RWPE2 (cell line): ENCODE data around the gene LRP3.
A peak's percentile ranks its signal among the peaks of the same experiment; 100 is the strongest.
"Not testable (repeated sequence)": the region's sequence is repeated elsewhere in the genome, so short reads cannot be mapped to it uniquely, and the experiment has no call there.

Experiments
- ATAC-seq: fragments of 200-7000 bp; cut with Tn5 transposase; 3 replicates; pipeline ENCODE4 v1.9.1; 2021; ENCODE audit warnings: low read depth
- DNase-seq: peaks from one replicate; pipeline ENCODE4 v3.0.0-alpha.2; 2020; ENCODE audit warnings: low spot score
- H3K27ac ChIP-seq: fragments of 450-650 bp; 2 replicates; pipeline ENCODE4 v1.5.1; 2017; ENCODE audit warnings: mild to moderate bottlenecking; ENCODE audit not compliant: poor library complexity, severe bottlenecking
- H3K27me3 ChIP-seq: fragments of 250-450 bp; sonication (Bioruptor Pico); 2 replicates; pipeline ENCODE4 v1.5.1; 2021; ENCODE audit warnings: mild to moderate bottlenecking, moderate library complexity; ENCODE audit not compliant: insufficient read depth, poor library complexity, severe bottlenecking
- H3K36me3 ChIP-seq: fragments of 250-450 bp; sonication (Bioruptor Pico); 2 replicates; pipeline ENCODE4 v1.5.1; 2020; ENCODE audit warnings: low read depth, mild to moderate bottlenecking, moderate library complexity
- H3K4me1 ChIP-seq: fragments of 250-450 bp; sonication (Bioruptor Pico); 2 replicates; pipeline ENCODE4 v1.5.1; 2021; ENCODE audit warnings: mild to moderate bottlenecking, moderate library complexity; ENCODE audit not compliant: insufficient read depth, poor library complexity, severe bottlenecking
- H3K4me3 ChIP-seq: fragments of 250-450 bp; sonication (Bioruptor Pico); 2 replicates; pipeline ENCODE4 v1.5.1; 2021; ENCODE audit warnings: mild to moderate bottlenecking, moderate library complexity; ENCODE audit not compliant: severe bottlenecking
- H3K9me3 ChIP-seq: fragments of 250-450 bp; sonication (Bioruptor Pico); 2 replicates; pipeline ENCODE4 v1.5.1; 2021; ENCODE audit warnings: mild to moderate bottlenecking, moderate library complexity; ENCODE audit not compliant: severe bottlenecking
- CTCF ChIP-seq: fragments of 450-650 bp; IDR thresholded peaks from one replicate; pipeline ENCODE4 v1.5.1; 2017; ENCODE audit warnings: mild to moderate bottlenecking, moderate library complexity; ENCODE audit not compliant: poor library complexity, severe bottlenecking

LRP3 gene

GRCh38 chr19:33193865-33194362 lies at the start of gene LRP3:
LRP3 (plus strand) TSS chr19:33194330; CDS start chr19:33194786, 456 bp downstream.
- TF ChIP-seq CTCF, result no peak
- DNase-seq (no peak), ATAC-seq (peak; percentile 41; the same call in 2 of the 3 replicates)
- Histone ChIP-seq H3K36me3 (no peaks in the 10 kb centered on the region), H3K27me3 (peaks cover 17% of the 10 kb centered on the region), H3K4me1 (no peaks in the 10 kb centered on the region), H3K27ac (no peak within 1 kb of the TSS), H3K4me3 (peak within 1 kb of the TSS; percentile 54), H3K9me3 (no peaks in the 10 kb centered on the region)

GRCh38 chr19:33146209-33146608 lies 47.9 kb upstream of the LRP3 start:
- no peak for TF ChIP-seq CTCF
- ATAC-seq, result no peak
- Histone ChIP-seq H3K4me3 (no peak overlapping the region), H3K9me3 (no peaks in the 10 kb centered on the region), H3K27ac (no peak overlapping the region), H3K36me3 (no peaks in the 10 kb centered on the region), H3K27me3 (no peaks in the 10 kb centered on the region), H3K4me1 (no peaks in the 10 kb centered on the region)
- no peak for DNase-seq

- Histone ChIP-seq H3K4me3 (no peak overlapping the region), H3K4me1 (no peaks in the 10 kb centered on the region), H3K27me3 (no peaks in the 10 kb centered on the region), H3K36me3 (no peaks in the 10 kb centered on the region), H3K9me3 (no peaks in the 10 kb centered on the region), H3K27ac (no peak overlapping the region)
- no peak for TF ChIP-seq CTCF
- DNase-seq (no peak), ATAC-seq (no peak)
These were observed 46.6 kb upstream of the LRP3 start for GRCh38 chr19:33147538-33147937.

- DNase-seq, result no peak
- no peak for TF ChIP-seq CTCF
- H3K36me3 ChIP-seq, result no peaks in the 10 kb centered on the region
- no peak overlapping the region for H3K27ac ChIP-seq
- H3K27me3 ChIP-seq, result no peaks in the 10 kb centered on the region
- H3K4me1 ChIP-seq, result no peaks in the 10 kb centered on the region
- ATAC-seq, result no peak
- no peaks in the 10 kb centered on the region for H3K9me3 ChIP-seq
- H3K4me3 ChIP-seq, result no peak overlapping the region
These were observed 43.1 kb upstream of the LRP3 start for GRCh38 chr19:33150852-33151518.

GRCh38 chr19:33152176-33152575 lies 42.0 kb upstream of the LRP3 start:
- ATAC-seq (no peak), DNase-seq (no peak)
- H3K27me3 ChIP-seq, result no peaks in the 10 kb centered on the region
- no peaks in the 10 kb centered on the region for H3K9me3 ChIP-seq
- H3K36me3 ChIP-seq, result no peaks in the 10 kb centered on the region
- no peaks in the 10 kb centered on the region for H3K4me1 ChIP-seq
- TF ChIP-seq CTCF, result no peak
- H3K27ac ChIP-seq, result no peak overlapping the region
- no peak overlapping the region for H3K4me3 ChIP-seq

GRCh38 chr19:33152625-33153024 lies 41.5 kb upstream of the LRP3 start:
- not testable (repeated sequence) for ATAC-seq, H3K27ac ChIP-seq, DNase-seq

GRCh38 chr19:33154313-33154712 lies 39.8 kb upstream of the LRP3 start:
- not testable (repeated sequence) for H3K36me3 ChIP-seq, H3K27ac ChIP-seq, H3K4me1 ChIP-seq, ATAC-seq, DNase-seq, H3K27me3 ChIP-seq, H3K9me3 ChIP-seq, H3K4me3 ChIP-seq

More at GRCh38 chr19:33152625-33153024, 41.5 kb upstream of the LRP3 start:
- H3K9me3 ChIP-seq, H3K4me1 ChIP-seq, H3K4me3 ChIP-seq, H3K36me3 ChIP-seq, H3K27me3 ChIP-seq: not testable (repeated sequence)
